ENCODE results near the gene AMBN.

The AMBN gene

DNA sequence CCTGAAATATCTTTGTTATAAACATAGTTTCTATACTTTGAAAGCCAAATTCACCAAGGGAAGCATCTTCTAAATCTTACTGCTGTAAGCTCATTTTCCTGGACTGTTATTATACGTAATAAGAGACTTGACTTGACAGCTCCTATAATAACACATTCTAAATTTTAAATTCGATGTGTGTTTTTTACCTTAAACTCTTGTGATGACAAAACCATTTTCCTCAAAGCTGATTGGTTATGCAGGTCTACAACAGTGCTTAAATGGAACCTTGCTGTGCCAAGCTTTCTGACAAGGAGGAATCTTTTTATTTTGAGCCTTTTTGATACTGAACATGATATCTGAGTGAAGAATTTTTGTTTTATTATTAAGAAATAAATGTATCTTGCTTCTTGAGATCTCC lies 36.4 kb downstream of the AMBN start, which contains the start of gene ENAM:
ENAM (plus strand) TSS at position 301 of the 400 bp plus-strand sequence. CDS start 757 bp downstream, outside the sequence.
- H3K14ac ChIP-seq (ENCODE audit: low read length), result no peak within 1 kb of the TSS
- no peaks in the 10 kb centered on the region for H3K36me3 ChIP-seq (ENCODE audit: control insufficient read depth in 1 of 2, insufficient read depth in 2 of 2, low read length in 2 of 2)
- H2BK120ac ChIP-seq (ENCODE audit: insufficient read depth, low read length, poor library complexity), result no peak within 1 kb of the TSS
- H3K79me1 ChIP-seq (ENCODE audit: low read length), result no peaks in the 10 kb centered on the region
- no peaks in the 10 kb centered on the region for H3K27me3 ChIP-seq (ENCODE audit: insufficient read depth, low read length)
- no peak within 1 kb of the TSS for H4K12ac ChIP-seq (ENCODE audit: low read depth, low read length)
- H2BK12ac ChIP-seq (ENCODE audit: low read length), result no peak within 1 kb of the TSS
- DNase-seq, result no peak
- H3K23ac ChIP-seq (ENCODE audit: low read length), result no peak within 1 kb of the TSS
- H3K4me1 ChIP-seq (ENCODE audit: control insufficient read depth in 1 of 2, insufficient read depth in 2 of 2, low read length in 2 of 2), result no peaks in the 10 kb centered on the region
- H4K91ac ChIP-seq (ENCODE audit: low read depth, low read length), result no peak within 1 kb of the TSS
- no peak within 1 kb of the TSS for H3K4ac ChIP-seq (ENCODE audit: low read depth, low read length)
- H3K18ac ChIP-seq (ENCODE audit: low read length), result no peak within 1 kb of the TSS
- no peak within 1 kb of the TSS for H2AFZ ChIP-seq (ENCODE audit: insufficient read depth, low read length, poor library complexity)
- no peak within 1 kb of the TSS for H2BK5ac ChIP-seq (ENCODE audit: low read depth, low read length, poor library complexity)
- H2AK5ac ChIP-seq (ENCODE audit: low read length), result no peak within 1 kb of the TSS
- no peak within 1 kb of the TSS for H3K27ac ChIP-seq (ENCODE audit: low read depth, low read length)
- no peak within 1 kb of the TSS for H3K9ac ChIP-seq (ENCODE audit: low read length)
- no peak within 1 kb of the TSS for H4K8ac ChIP-seq (ENCODE audit: low read depth, low read length)
- WGBS (ENCODE audit: extremely low coverage, insufficient coverage, insufficient read length), result no CpG with 5 or more reads among the region's 2 CpGs
- no peak within 1 kb of the TSS for H3K4me2 ChIP-seq (ENCODE audit: low read length)
- H3K79me2 ChIP-seq (ENCODE audit: control insufficient read depth, insufficient read depth, low read length, poor library complexity), result no peaks in the 10 kb centered on the region
- H3K4me3 ChIP-seq (ENCODE audit: low read depth, low read length), result no peak within 1 kb of the TSS
- H3K9me3 ChIP-seq (ENCODE audit: insufficient read depth, low read depth, low read length), result no peaks in the 10 kb centered on the region

DNA sequence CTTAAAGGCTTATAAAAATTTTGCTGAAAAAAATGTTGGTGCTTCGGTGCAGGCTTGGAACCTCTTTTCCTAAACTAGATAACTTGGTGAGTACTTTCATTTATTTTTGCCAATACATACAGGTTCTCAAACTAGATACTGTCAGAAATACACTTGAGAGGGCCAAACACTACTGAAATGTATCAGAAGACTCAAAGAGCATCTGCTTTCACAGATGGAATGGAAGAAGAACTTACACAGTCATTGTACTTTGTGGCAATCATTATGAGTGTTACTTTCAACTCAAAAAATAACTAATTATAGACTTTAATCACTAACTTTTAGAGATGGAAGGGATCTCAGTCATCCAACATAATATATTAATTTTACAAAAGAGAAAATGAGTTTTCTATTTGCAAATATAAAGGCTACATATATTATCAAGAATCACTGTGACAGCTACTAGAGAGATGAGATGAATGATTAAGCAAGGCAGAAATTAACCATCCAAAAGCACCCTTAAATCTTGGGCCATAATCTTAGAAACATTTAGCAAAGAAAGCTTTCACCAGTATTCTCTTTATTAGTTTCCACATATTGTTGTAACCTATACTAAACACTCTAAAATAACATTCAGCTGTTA lies 37.5 kb downstream of the AMBN start:
- no peaks in the 10 kb centered on the region for H3K9me3 ChIP-seq (ENCODE audit: insufficient read depth, low read depth, low read length)
- no peak overlapping the region for H2BK5ac ChIP-seq (ENCODE audit: low read depth, low read length, poor library complexity)
- H3K27me3 ChIP-seq (ENCODE audit: insufficient read depth, low read length), result no peaks in the 10 kb centered on the region
- no peaks in the 10 kb centered on the region for H3K79me2 ChIP-seq (ENCODE audit: control insufficient read depth, insufficient read depth, low read length, poor library complexity)
- no peaks in the 10 kb centered on the region for H3K4me1 ChIP-seq (ENCODE audit: control insufficient read depth in 1 of 2, insufficient read depth in 2 of 2, low read length in 2 of 2)
- no peak overlapping the region for H3K4me3 ChIP-seq (ENCODE audit: low read depth, low read length)
- H4K12ac ChIP-seq (ENCODE audit: low read depth, low read length), result no peak overlapping the region
- H3K9ac ChIP-seq (ENCODE audit: low read length), result no peak overlapping the region
- H3K36me3 ChIP-seq (ENCODE audit: control insufficient read depth in 1 of 2, insufficient read depth in 2 of 2, low read length in 2 of 2), result no peaks in the 10 kb centered on the region
- H3K23ac ChIP-seq (ENCODE audit: low read length), result no peak overlapping the region
- no peaks in the 10 kb centered on the region for H3K79me1 ChIP-seq (ENCODE audit: low read length)
- DNase-seq, result no peak
- no peak overlapping the region for H3K4ac ChIP-seq (ENCODE audit: low read depth, low read length)
- WGBS (ENCODE audit: extremely low coverage, insufficient coverage, insufficient read length), result no CpG with 5 or more reads among the region's 1 CpG
- H4K91ac ChIP-seq (ENCODE audit: low read depth, low read length), result no peak overlapping the region
- H3K4me2 ChIP-seq (ENCODE audit: low read length), result no peak overlapping the region
- no peak overlapping the region for H2BK12ac ChIP-seq (ENCODE audit: low read length)
- no peak overlapping the region for H4K8ac ChIP-seq (ENCODE audit: low read depth, low read length)
- H3K18ac ChIP-seq (ENCODE audit: low read length), result no peak overlapping the region
- H3K27ac ChIP-seq (ENCODE audit: low read depth, low read length), result no peak overlapping the region
- H2BK120ac ChIP-seq (ENCODE audit: insufficient read depth, low read length, poor library complexity), result no peak overlapping the region
- no peak overlapping the region for H2AK5ac ChIP-seq (ENCODE audit: low read length)
- H3K14ac ChIP-seq (ENCODE audit: low read length), result no peak overlapping the region
- H2AFZ ChIP-seq (ENCODE audit: insufficient read depth, low read length, poor library complexity), result no peak overlapping the region

DNA sequence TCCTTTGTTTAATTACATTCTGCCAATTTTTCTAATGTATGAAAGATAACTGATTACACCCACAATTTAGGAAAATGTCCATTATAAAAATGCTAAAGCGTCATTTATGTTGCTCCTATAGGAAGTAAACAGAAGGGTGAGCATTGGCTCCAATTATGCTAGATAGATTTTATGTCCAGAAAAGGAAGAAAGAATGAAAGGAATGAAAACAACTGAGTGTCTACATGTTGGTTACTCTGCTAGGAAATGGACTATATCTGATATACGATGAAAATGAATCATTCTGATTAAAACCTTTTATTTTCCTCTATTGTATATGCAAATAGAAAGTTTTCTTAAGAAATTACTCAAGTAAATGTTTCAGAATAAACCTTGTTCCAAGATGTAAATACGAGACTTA lies 38.1 kb downstream of the AMBN start:
- Histone ChIP-seq H3K4me3 (ENCODE audit: low read depth, low read length) (no peak overlapping the region), H4K12ac (ENCODE audit: low read depth, low read length) (no peak overlapping the region), H2AK5ac (ENCODE audit: low read length) (no peak overlapping the region), H4K8ac (ENCODE audit: low read depth, low read length) (no peak overlapping the region), H2AFZ (ENCODE audit: insufficient read depth, low read length, poor library complexity) (no peak overlapping the region), H3K4me1 (ENCODE audit: control insufficient read depth in 1 of 2, insufficient read depth in 2 of 2, low read length in 2 of 2) (no peaks in the 10 kb centered on the region), H3K4me2 (ENCODE audit: low read length) (no peak overlapping the region), H3K23ac (ENCODE audit: low read length) (no peak overlapping the region), H3K79me2 (ENCODE audit: control insufficient read depth, insufficient read depth, low read length, poor library complexity) (no peaks in the 10 kb centered on the region), H3K18ac (ENCODE audit: low read length) (no peak overlapping the region), H3K27ac (ENCODE audit: low read depth, low read length) (no peak overlapping the region), H3K14ac (ENCODE audit: low read length) (no peak overlapping the region), H3K9ac (ENCODE audit: low read length) (no peak overlapping the region), H4K91ac (ENCODE audit: low read depth, low read length) (no peak overlapping the region), H3K79me1 (ENCODE audit: low read length) (no peaks in the 10 kb centered on the region), H3K4ac (ENCODE audit: low read depth, low read length) (no peak overlapping the region), H2BK5ac (ENCODE audit: low read depth, low read length, poor library complexity) (no peak overlapping the region), H3K9me3 (ENCODE audit: insufficient read depth, low read depth, low read length) (no peaks in the 10 kb centered on the region), H2BK12ac (ENCODE audit: low read length) (no peak overlapping the region), H3K36me3 (ENCODE audit: control insufficient read depth in 1 of 2, insufficient read depth in 2 of 2, low read length in 2 of 2) (no peaks in the 10 kb centered on the region), H2BK120ac (ENCODE audit: insufficient read depth, low read length, poor library complexity) (no peak overlapping the region), H3K27me3 (ENCODE audit: insufficient read depth, low read length) (no peaks in the 10 kb centered on the region)
- DNase-seq, result no peak
- no CpG with 5 or more reads among the region's 3 CpGs for WGBS (ENCODE audit: extremely low coverage, insufficient coverage, insufficient read length)

DNA sequence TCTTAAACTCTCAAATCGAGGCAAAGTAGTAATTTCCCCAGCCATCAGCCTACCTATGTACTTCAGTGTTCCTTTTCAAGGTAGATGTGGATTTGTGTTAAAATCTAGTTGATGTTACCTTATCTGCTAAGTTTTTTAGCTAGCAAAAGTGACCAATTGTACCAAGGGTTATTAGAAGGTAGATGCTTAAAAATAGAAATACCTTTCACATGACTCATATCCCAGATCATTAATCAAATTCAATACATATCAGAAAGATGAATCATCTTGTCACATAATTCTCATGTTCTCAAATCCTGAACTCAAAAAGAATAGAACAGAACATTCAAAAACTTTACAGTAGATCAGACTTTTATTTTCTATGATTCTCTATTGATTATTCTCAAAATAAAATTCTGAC lies 40.0 kb downstream of the AMBN start:
- Histone ChIP-seq H3K23ac (ENCODE audit: low read length) (no peak overlapping the region), H3K4ac (ENCODE audit: low read depth, low read length) (no peak overlapping the region), H2BK12ac (ENCODE audit: low read length) (no peak overlapping the region), H4K8ac (ENCODE audit: low read depth, low read length) (no peak overlapping the region), H2AFZ (ENCODE audit: insufficient read depth, low read length, poor library complexity) (no peak overlapping the region), H3K4me3 (ENCODE audit: low read depth, low read length) (no peak overlapping the region), H3K36me3 (ENCODE audit: control insufficient read depth in 1 of 2, insufficient read depth in 2 of 2, low read length in 2 of 2) (no peaks in the 10 kb centered on the region), H3K9ac (ENCODE audit: low read length) (no peak overlapping the region), H3K4me2 (ENCODE audit: low read length) (no peak overlapping the region), H3K79me2 (ENCODE audit: control insufficient read depth, insufficient read depth, low read length, poor library complexity) (no peaks in the 10 kb centered on the region), H3K9me3 (ENCODE audit: insufficient read depth, low read depth, low read length) (no peaks in the 10 kb centered on the region), H3K18ac (ENCODE audit: low read length) (no peak overlapping the region), H2BK5ac (ENCODE audit: low read depth, low read length, poor library complexity) (no peak overlapping the region), H3K27me3 (ENCODE audit: insufficient read depth, low read length) (no peaks in the 10 kb centered on the region), H3K79me1 (ENCODE audit: low read length) (no peaks in the 10 kb centered on the region), H3K14ac (ENCODE audit: low read length) (no peak overlapping the region), H2BK120ac (ENCODE audit: insufficient read depth, low read length, poor library complexity) (no peak overlapping the region), H3K4me1 (ENCODE audit: control insufficient read depth in 1 of 2, insufficient read depth in 2 of 2, low read length in 2 of 2) (no peaks in the 10 kb centered on the region), H4K91ac (ENCODE audit: low read depth, low read length) (no peak overlapping the region), H4K12ac (ENCODE audit: low read depth, low read length) (no peak overlapping the region), H3K27ac (ENCODE audit: low read depth, low read length) (no peak overlapping the region), H2AK5ac (ENCODE audit: low read length) (no peak overlapping the region)
- peak in 1 of 2 donors; percentile 42 for DNase-seq
- no CpG with 5 or more reads among the region's 1 CpG for WGBS (ENCODE audit: extremely low coverage, insufficient coverage, insufficient read length)
